A549 treated with ZK216348 at 1 μM for 4 hours (cell line): ENCODE measurements around the gene PAGR1. TPM values are rescaled to one million over a fixed set of nuclear protein-coding genes. Genes with fewer than 3 reads are reported as not detected.

ENCODE experiments used
- total RNA-seq: library from RNA; stranded (reverse); fragments of 200-300 nt; extraction: Qiagen RNA extraction; gene quantifications from 5 replicates; pipeline ENCODE4 v1.2.3, GENCODE V29; 2022; ENCODE audit warnings: low read depth

Gene PAGR1
- 35.0 to 50.8 TPM (median 46.6 TPM) in 5 replicates for total RNA-seq

GRCh38 chr16:29815793-29816693 is at the start of gene PAGR1:
TSS of gene PAGR1 (plus strand) at chr16:29816152. CDS start at chr16:29816526, 374 bp downstream.

GRCh38 chr16:29777576-29778350 is 38.2 kb upstream of the PAGR1 start, which contains the start of gene ZG16:
TSS of gene ZG16 (plus strand) at chr16:29778256. CDS start at chr16:29779267, 1,011 bp downstream.

GRCh38 chr16:29790183-29790948 is 25.6 kb upstream of the PAGR1 start, which contains the start of gene KIF22:
TSS of gene KIF22 (plus strand) at chr16:29790751. CDS start at chr16:29790760, 9 bp downstream.

GRCh38 chr16:29806099-29806579 is 9.8 kb upstream of the PAGR1 start, which contains the start of gene MAZ:
TSS of gene MAZ (plus strand) at chr16:29806529. CDS start at chr16:29806702, 173 bp downstream.

GRCh38 chr16:29811896-29812665 is 3.9 kb upstream of the PAGR1 start, which contains the start of gene PRRT2:
TSS of gene PRRT2 (plus strand) at chr16:29812193. CDS start at chr16:29813055, 862 bp downstream.

GRCh38 chr16:29820271-29820701 is 4.3 kb downstream of the PAGR1 start, which contains the start of gene MVP:
TSS of gene MVP (plus strand) at chr16:29820462. CDS start at chr16:29830550, 10,088 bp downstream.

GRCh38 chr16:29862884-29863668 is 47.1 kb downstream of the PAGR1 start, which contains the start of gene CDIPT:
TSS of gene CDIPT (minus strand) at chr16:29863226. CDS start at chr16:29862857, 369 bp downstream.

Other genes with a start within 250 kb of the PAGR1 start
- 0.08 TPM in 1 of 5 replicates, not detected in the others for gene SPN, start 152.9 kb upstream of the PAGR1 start, total RNA-seq
- 0.31 to 1.1 TPM (median 0.87 TPM) in 5 replicates for gene QPRT, start 137.0 kb upstream of the PAGR1 start, total RNA-seq
- not detected in 5 replicates for gene C16orf54, start 70.2 kb upstream of the PAGR1 start, total RNA-seq
- not detected in 5 replicates for gene ZG16, start 37.9 kb upstream of the PAGR1 start, total RNA-seq
- 73.9 to 96.4 TPM (median 95.6 TPM) in 5 replicates for gene KIF22, start 25.4 kb upstream of the PAGR1 start, total RNA-seq
- 140 to 181 TPM (median 172 TPM) in 5 replicates for gene MAZ, start 9.6 kb upstream of the PAGR1 start, total RNA-seq
- 0.27 to 0.52 TPM (median 0.33 TPM) in 5 replicates for gene PRRT2, start 4.0 kb upstream of the PAGR1 start, total RNA-seq
- 99.3 to 146 TPM (median 135 TPM) in 5 replicates for gene MVP, start 4.3 kb downstream of the PAGR1 start, total RNA-seq
- 47.4 to 106 TPM (median 95.8 TPM) in 5 replicates for gene CDIPT, start 47.1 kb downstream of the PAGR1 start, total RNA-seq
- gene SEZ6L2, start 83.4 kb downstream of the PAGR1 start, total RNA-seq: 11.0 to 24.3 TPM (median 19.9 TPM) in 5 replicates
- 12.4 to 27.0 TPM (median 23.7 TPM) in 5 replicates for gene ASPHD1, start 84.3 kb downstream of the PAGR1 start, total RNA-seq
- gene KCTD13, start 110.1 kb downstream of the PAGR1 start, total RNA-seq: 9.3 to 20.1 TPM (median 15.0 TPM) in 5 replicates
- gene TMEM219, start 145.9 kb downstream of the PAGR1 start, total RNA-seq: 72.2 to 98.5 TPM (median 97.9 TPM) in 5 replicates
- 16.9 to 36.1 TPM (median 34.3 TPM) in 5 replicates for gene TAOK2, start 157.7 kb downstream of the PAGR1 start, total RNA-seq
- 9.6 to 19.0 TPM (median 14.5 TPM) in 5 replicates for gene HIRIP3, start 179.5 kb downstream of the PAGR1 start, total RNA-seq
- 101 to 119 TPM (median 109 TPM) in 5 replicates for gene INO80E, start 180.1 kb downstream of the PAGR1 start, total RNA-seq
- gene DOC2A, start 194.9 kb downstream of the PAGR1 start, total RNA-seq: 0.88 to 3.5 TPM (median 2.5 TPM) in 5 replicates
- not detected in 5 replicates for gene C16orf92, start 207.0 kb downstream of the PAGR1 start, total RNA-seq
- gene TLCD3B, start 215.1 kb downstream of the PAGR1 start, total RNA-seq: 0.26 to 0.56 TPM (median 0.36 TPM) in 4 of 5 replicates, not detected in the other
- 1,377 to 1,871 TPM (median 1,822 TPM) in 5 replicates for gene ALDOA, start 249.6 kb downstream of the PAGR1 start, total RNA-seq